Activated CD8-positive, alpha-beta memory T cell treated with anti-CD3 and anti-CD28 coated beads for 36 hours (primary cell): ENCODE data around the gene PLAC8L1. TPM values are rescaled to one million over a fixed set of nuclear protein-coding genes. Genes with fewer than 3 reads are reported as not detected.

Experiments used
- CTCF ChIA-PET: fragments of 350-600 bp; sonication (Branson Sonifier 250); formaldehyde crosslinking; loops from one replicate; lab custom pipeline; 2021; ENCODE audit warnings: antibody characterized with exemption; lab: Charles Lee
- POLR2A ChIA-PET: fragments of 350-600 bp; sonication (Branson Sonifier 250); formaldehyde crosslinking; loops from one replicate; lab custom pipeline; 2021; ENCODE audit warnings: antibody characterized with exemption; lab: Charles Lee
- total RNA-seq, 2 experiments: library from RNA; stranded (reverse); gene quantifications; one replicate each; pipeline ENCODE4 v1.2.3, GENCODE V29; 2021

PLAC8L1 gene
- total RNA-seq, 2 experiments from 2014 or later = 0.46 to 0.71 TPM

- POLR2A ChIA-PET = no interaction called here
- CTCF ChIA-PET = no interaction called here
These were observed 55.3 kb downstream of the PLAC8L1 start for GRCh38 chr5:146050086-146050485.

DNA sequence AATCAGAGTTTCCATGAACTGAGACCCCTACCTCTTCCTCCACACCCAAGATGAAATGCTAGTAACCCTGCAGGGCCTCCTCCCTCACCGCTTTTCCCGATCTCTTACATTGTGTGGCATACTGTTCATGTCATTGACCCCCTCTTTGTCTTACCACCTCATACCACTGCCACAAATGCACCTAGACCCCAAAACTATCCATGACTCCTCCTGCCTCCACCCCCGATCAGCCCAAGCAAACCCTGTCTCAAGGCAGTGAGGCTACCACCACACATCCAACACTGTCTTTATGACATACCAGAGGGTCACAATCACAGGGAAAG, 55.7 kb downstream of the PLAC8L1 start:
- ChIA-PET POLR2A (no interaction called here), CTCF (no interaction called here)

GRCh38 chr5:146048994-146049703, 56.2 kb downstream of the PLAC8L1 start:
- CTCF ChIA-PET = interaction anchor here (1.3 kb wide), 1 partner anchor 1845 kb away, joined by 3 read pairs; no protein-coding TSS in a partner anchor

GRCh38 chr5:146047396-146047795, 58.0 kb downstream of the PLAC8L1 start:
- POLR2A ChIA-PET = no interaction called here
- CTCF ChIA-PET = interaction anchor here (0.6 kb wide), 1 partner anchor 112 kb away, joined by 4 read pairs; no protein-coding TSS in a partner anchor

More at GRCh38 chr5:146048994-146049703, 56.2 kb downstream of the PLAC8L1 start:
- POLR2A ChIA-PET = no interaction called here

GRCh38 chr5:146043722-146044121, 61.7 kb downstream of the PLAC8L1 start:
- POLR2A ChIA-PET = no interaction called here
- CTCF ChIA-PET = no interaction called here

- CTCF ChIA-PET = no interaction called here
These were observed 62.6 kb downstream of the PLAC8L1 start for GRCh38 chr5:146042628-146043279.

GRCh38 chr5:146041180-146041789, 64.1 kb downstream of the PLAC8L1 start:
- POLR2A ChIA-PET = no interaction called here
- CTCF ChIA-PET = interaction anchor here (1.1 kb wide), 1 partner anchor 211 kb away, joined by 3 read pairs; no protein-coding TSS in a partner anchor

More at GRCh38 chr5:146042628-146043279, 62.6 kb downstream of the PLAC8L1 start:
- POLR2A ChIA-PET = no interaction called here

- ChIA-PET POLR2A (no interaction called here), CTCF (interaction anchor here (1.1 kb wide), 1 partner anchor 210 kb away, joined by 3 read pairs; no protein-coding TSS in a partner anchor)
These were observed 64.8 kb downstream of the PLAC8L1 start for GRCh38 chr5:146040527-146040926.

GRCh38 chr5:146039420-146039819, 66.0 kb downstream of the PLAC8L1 start:
- ChIA-PET CTCF (no interaction called here), POLR2A (no interaction called here)

GRCh38 chr5:146034605-146035004, 70.8 kb downstream of the PLAC8L1 start:
- CTCF ChIA-PET = no interaction called here
- POLR2A ChIA-PET = no interaction called here

Other genes with a start within 250 kb of the PLAC8L1 start
- not detected for gene GRXCR2, start 232.6 kb downstream of the PLAC8L1 start, total RNA-seq
- not detected for gene SH3RF2, start 169.0 kb downstream of the PLAC8L1 start, total RNA-seq
- gene LARS1, start 77.1 kb upstream of the PLAC8L1 start, total RNA-seq = 100 to 1,000 TPM; 168 to 180 TPM
- 10 to 100 TPM; 33.0 TPM for gene RBM27, start 98.0 kb upstream of the PLAC8L1 start, total RNA-seq
- gene POU4F3, start 233.3 kb upstream of the PLAC8L1 start, total RNA-seq = under 1 TPM in 1 of 2 experiments, not detected in 1; 0.08 TPM